Erythroblast (primary cell): Measurements from ENCODE around the gene CHD5.

Experiments used
- GATA1 ChIP-seq: IDR thresholded peaks from 2 replicates; pipeline ENCODE4 v1.6.1; 2011; ENCODE audit warnings: low read depth, mild to moderate bottlenecking, control low read depth, low read length, moderate library complexity
- POLR2A ChIP-seq: IDR thresholded peaks from 2 replicates; pipeline ENCODE4 v1.6.1; 2011; ENCODE audit warnings: mild to moderate bottlenecking, low read length

DNA sequence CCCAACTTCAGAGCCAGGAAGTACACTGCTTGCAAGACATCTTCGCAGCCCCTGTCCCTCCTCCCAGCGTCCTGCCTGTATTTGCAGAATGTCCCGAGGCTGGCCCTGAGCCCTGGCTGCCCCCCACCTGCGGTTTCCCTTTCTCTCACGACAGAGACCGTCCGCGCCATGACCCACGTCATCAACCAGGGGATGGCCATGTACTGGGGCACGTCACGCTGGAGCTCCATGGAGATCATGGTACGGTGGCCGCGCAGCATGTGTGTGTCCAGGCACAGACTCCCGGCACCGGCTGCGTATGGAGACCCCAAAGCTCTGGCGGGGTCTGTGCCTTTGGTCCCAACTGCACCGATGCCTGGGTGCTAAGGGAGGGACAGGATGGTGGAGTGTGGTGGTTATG is 85.9 kb downstream of the CHD5 start:
- TF ChIP-seq POLR2A (no peak), GATA1 (no peak)
